ENCODE results near the gene AMBN. TPM values are rescaled to one million over a fixed set of nuclear protein-coding genes. Genes with fewer than 3 reads are reported as not detected.

AMBN gene
- total and polyA plus RNA-seq, 12 donors = not detected

DNA sequence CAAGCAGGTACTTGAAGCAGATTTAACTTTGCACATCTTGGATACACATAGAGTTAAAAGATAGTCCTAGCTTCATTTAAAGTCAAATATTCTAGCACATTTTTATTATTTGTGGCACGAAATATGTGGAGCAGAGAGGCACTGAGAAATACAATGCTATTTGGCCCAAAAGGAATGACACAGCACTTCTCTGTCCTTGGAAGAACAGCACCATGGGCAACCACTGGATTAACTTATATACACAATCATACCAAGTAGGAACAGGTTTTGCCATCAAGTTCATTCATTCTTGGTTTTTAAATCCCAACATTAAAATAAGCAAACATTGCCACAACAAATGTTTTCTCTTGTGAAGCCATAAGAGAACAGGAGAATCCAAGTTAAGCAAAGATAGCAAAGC is 35.6 kb downstream of the AMBN start:
- H3K4me1 ChIP-seq = no peaks in the 10 kb centered on the region
- H3K27me3 ChIP-seq = no peaks in the 10 kb centered on the region
- H3K9me3 ChIP-seq = no peaks in the 10 kb centered on the region
- ATAC-seq (no peak), DNase-seq (no peak)
- TF ChIP-seq, protein P1, sequence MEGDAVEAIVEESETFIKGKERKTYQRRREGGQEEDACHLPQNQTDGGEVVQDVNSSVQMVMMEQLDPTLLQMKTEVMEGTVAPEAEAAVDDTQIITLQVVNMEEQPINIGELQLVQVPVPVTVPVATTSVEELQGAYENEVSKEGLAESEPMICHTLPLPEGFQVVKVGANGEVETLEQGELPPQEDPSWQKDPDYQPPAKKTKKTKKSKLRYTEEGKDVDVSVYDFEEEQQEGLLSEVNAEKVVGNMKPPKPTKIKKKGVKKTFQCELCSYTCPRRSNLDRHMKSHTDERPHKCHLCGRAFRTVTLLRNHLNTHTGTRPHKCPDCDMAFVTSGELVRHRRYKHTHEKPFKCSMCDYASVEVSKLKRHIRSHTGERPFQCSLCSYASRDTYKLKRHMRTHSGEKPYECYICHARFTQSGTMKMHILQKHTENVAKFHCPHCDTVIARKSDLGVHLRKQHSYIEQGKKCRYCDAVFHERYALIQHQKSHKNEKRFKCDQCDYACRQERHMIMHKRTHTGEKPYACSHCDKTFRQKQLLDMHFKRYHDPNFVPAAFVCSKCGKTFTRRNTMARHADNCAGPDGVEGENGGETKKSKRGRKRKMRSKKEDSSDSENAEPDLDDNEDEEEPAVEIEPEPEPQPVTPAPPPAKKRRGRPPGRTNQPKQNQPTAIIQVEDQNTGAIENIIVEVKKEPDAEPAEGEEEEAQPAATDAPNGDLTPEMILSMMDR (IDR thresholded peaks at IDR 0.05) = no peak
- no peak overlapping the region for H3K27ac ChIP-seq
- no peak overlapping the region for H3K4me3 ChIP-seq
- H3K36me3 ChIP-seq = no peaks in the 10 kb centered on the region
- WGBS, 2 donors = 72 to 83% methylated on average over 1 of the region's 1 CpG
- intact Hi-C loops (cut with DNase I) = no loop called here

DNA sequence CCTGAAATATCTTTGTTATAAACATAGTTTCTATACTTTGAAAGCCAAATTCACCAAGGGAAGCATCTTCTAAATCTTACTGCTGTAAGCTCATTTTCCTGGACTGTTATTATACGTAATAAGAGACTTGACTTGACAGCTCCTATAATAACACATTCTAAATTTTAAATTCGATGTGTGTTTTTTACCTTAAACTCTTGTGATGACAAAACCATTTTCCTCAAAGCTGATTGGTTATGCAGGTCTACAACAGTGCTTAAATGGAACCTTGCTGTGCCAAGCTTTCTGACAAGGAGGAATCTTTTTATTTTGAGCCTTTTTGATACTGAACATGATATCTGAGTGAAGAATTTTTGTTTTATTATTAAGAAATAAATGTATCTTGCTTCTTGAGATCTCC is 36.4 kb downstream of the AMBN start, which contains the start of gene ENAM:
Gene ENAM, plus strand, starts transcription at position 301 of the 400 bp plus-strand sequence. CDS start 757 bp downstream, outside the sequence.
- 79 to 93% methylated on average over 2 of the region's 2 CpGs for WGBS, 2 donors
- DNase-seq = no peak
- no peak within 1 kb of the TSS for H3K27ac ChIP-seq

DNA sequence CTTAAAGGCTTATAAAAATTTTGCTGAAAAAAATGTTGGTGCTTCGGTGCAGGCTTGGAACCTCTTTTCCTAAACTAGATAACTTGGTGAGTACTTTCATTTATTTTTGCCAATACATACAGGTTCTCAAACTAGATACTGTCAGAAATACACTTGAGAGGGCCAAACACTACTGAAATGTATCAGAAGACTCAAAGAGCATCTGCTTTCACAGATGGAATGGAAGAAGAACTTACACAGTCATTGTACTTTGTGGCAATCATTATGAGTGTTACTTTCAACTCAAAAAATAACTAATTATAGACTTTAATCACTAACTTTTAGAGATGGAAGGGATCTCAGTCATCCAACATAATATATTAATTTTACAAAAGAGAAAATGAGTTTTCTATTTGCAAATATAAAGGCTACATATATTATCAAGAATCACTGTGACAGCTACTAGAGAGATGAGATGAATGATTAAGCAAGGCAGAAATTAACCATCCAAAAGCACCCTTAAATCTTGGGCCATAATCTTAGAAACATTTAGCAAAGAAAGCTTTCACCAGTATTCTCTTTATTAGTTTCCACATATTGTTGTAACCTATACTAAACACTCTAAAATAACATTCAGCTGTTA is 37.5 kb downstream of the AMBN start:
- no peaks in the 10 kb centered on the region for H3K27me3 ChIP-seq
- H3K4me1 ChIP-seq = no peaks in the 10 kb centered on the region
- H3K27ac ChIP-seq = no peak overlapping the region
- intact Hi-C loops (cut with DNase I) = no loop called here
- no peaks in the 10 kb centered on the region for H3K36me3 ChIP-seq
- 86 to 96% methylated on average over 1 of the region's 1 CpG for WGBS, 2 donors
- H3K9me3 ChIP-seq = no peaks in the 10 kb centered on the region
- no peak for DNase-seq
- H3K4me3 ChIP-seq = no peak overlapping the region
- TF ChIP-seq, protein P1 (IDR thresholded peaks at IDR 0.05) = no peak
- ATAC-seq = no peak

More for the DNA sequence above, 36.4 kb downstream of the AMBN start, which contains the start of gene ENAM:
- H3K4me3 ChIP-seq = no peak within 1 kb of the TSS
- no peaks in the 10 kb centered on the region for H3K4me1 ChIP-seq
- ATAC-seq = no peak
- no peaks in the 10 kb centered on the region for H3K9me3 ChIP-seq
- H3K27me3 ChIP-seq = no peaks in the 10 kb centered on the region
- intact Hi-C loops (cut with DNase I) = no loop called here
- TF ChIP-seq, protein P1 (IDR thresholded peaks at IDR 0.05) = no peak
- H3K36me3 ChIP-seq = no peaks in the 10 kb centered on the region

DNA sequence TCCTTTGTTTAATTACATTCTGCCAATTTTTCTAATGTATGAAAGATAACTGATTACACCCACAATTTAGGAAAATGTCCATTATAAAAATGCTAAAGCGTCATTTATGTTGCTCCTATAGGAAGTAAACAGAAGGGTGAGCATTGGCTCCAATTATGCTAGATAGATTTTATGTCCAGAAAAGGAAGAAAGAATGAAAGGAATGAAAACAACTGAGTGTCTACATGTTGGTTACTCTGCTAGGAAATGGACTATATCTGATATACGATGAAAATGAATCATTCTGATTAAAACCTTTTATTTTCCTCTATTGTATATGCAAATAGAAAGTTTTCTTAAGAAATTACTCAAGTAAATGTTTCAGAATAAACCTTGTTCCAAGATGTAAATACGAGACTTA is 38.1 kb downstream of the AMBN start:
- DNase-seq = no peak
- TF ChIP-seq, protein P1 (IDR thresholded peaks at IDR 0.05) = no peak
- 80 to 84% methylated on average over 3 of the region's 3 CpGs for WGBS, 2 donors

More for the DNA sequence above, 38.1 kb downstream of the AMBN start:
- Histone ChIP-seq H3K27me3 (no peaks in the 10 kb centered on the region), H3K27ac (no peak overlapping the region), H3K36me3 (no peaks in the 10 kb centered on the region), H3K4me3 (no peak overlapping the region), H3K9me3 (no peaks in the 10 kb centered on the region), H3K4me1 (no peaks in the 10 kb centered on the region)
- intact Hi-C loops (cut with DNase I) = no loop called here
- ATAC-seq = no peak

Data from heart right ventricle (tissue), 16 donors.